T1000 (cell line): Measurements from ENCODE around the gene CNP.

Experiments
- DNase-seq: peaks from one replicate; lab custom pipeline; 2025; ENCODE audit warnings: mixed read lengths; lab: John Stamatoyannopoulos, UW

CNP gene

DNA sequence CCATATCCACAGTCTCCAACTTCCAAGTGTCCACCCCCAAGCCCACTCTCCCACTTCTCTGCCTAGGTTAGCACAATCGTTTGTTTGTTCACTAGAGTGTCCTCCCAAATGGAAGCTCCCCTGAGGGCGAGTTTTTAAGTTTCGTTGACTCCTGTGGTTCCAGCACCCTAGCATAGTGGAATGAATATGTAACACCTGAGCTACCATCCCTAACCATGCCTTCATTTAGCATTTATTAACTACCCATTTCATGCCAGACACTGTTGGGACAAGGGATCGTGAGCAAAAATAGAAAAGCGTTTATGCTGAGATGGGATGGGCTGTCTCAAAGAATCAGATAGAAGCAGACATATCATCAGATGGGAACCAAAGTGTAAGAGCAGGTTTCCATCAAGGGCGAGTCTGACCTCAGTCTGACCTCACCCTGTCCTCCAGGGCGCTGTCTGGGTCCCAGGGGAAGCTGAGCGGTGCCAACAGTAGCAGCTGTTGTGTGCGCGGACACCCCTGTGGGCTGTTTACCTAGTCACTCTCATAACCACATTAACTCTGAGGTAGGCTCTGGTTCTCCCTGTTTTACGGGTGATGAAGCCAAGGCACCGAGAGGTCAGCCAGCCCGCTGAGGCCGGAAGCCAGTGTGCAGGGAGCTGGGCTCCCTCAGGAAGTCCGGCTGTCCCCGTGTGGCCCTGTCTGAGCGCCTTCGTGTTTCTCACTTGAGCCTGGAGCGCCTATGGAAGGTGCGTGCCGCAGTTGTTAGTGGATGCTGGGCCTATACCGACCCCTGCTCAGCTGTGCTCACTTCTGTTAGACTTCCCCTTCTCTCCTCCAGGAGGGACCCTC lies 6.2 kb downstream of the CNP start:
- no peak for DNase-seq

DNA sequence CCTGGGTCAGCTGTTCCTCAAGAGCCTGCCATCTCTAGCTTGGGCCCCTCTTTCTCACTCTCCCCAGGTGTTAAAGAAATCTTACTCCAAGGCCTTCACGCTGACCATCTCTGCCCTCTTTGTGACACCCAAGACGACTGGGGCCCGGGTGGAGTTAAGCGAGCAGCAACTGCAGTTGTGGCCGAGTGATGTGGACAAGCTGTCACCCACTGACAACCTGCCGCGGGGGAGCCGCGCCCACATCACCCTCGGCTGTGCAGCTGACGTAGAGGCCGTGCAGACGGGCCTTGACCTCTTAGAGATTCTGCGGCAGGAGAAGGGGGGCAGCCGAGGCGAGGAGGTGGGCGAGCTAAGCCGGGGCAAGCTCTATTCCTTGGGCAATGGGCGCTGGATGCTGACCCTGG lies 6.8 kb downstream of the CNP start:
- no peak for DNase-seq

DNA sequence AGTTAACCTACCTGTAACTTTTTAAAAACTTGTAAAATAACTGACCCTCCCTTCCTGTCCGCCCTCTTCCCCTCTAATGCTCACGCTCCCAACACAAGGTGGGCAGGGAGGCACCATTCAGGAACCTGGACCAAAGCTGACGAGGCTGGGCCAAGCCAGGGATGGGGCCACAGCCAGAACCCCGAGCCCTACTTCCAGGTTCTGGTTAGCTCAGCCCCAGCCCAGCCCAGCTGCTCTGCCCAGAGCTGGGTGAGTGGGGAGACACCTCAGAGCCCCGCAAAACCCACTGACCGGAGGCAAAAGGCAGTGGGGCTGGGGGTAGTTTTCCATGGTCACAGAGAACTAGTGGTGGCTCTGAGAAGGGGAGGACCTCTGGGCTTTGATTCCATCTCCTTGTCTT lies 7.4 kb downstream of the CNP start:
- no peak for DNase-seq

DNA sequence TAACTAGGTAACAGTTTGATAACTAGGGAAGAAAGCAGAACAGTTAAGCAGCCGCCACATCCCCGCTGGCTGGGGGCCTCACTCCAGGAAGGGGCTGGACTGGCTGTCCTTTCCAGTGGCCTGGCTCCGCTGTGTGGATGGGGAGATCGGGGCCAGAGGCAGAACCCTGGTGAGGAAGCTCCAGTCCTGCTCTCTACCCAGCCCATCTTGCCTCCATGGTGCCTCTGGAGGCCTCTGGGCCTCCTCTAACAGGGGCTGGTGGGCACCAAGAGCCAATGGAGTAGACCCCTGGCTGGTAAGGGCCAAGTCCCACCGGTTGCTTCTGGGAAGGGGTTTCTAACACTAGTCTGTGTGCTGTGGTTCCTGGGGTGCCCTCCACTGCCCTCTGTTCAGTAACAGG lies 8.1 kb downstream of the CNP start:
- DNase-seq = no peak

DNA sequence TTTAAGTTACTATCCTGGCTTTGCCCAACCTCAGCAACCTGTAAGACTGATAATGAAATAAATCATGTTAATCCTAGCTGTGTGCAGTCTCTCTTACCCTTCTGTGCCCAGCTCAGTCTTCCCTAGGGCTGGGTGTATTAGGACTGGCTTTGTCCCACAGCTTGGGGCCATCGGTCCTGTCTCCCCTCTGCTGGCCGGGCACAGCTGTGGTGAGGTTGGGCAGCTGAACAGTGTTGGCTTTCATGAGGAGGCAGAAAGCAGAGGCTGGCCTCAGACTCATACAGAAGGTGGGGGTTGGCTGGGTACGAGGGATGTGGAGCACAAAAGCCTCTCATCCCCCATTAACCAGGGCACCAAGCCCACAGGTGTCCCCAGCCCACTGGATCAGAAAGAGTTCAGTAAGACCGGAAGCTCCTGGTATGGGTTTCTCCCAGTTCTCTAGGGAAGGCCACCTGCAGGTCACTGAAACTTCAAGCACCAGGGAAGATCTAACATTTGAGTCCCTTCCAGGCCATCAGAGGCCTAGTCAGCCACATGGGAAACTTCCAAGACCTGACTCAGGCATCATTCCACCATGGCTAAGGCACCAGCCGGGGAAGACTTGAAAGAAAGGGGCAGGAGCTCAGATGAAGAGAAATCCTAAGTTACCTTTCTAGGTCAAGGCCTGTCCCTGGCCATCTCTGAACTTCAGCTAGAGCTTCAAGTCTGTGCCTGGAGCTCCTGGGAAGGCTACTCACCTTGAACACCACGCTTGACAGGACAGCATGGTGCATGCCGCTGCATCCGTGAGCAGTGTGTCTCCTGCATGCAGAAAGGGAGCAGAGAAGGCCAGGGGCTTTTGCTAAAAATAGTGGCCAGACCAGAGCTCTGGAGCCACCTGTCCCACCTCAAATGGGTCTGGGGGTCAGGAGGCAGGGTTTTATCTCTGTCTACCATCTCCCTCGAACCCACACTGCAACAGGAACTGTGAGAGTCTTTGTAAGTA lies 8.8 kb downstream of the CNP start:
- no peak for DNase-seq

DNA sequence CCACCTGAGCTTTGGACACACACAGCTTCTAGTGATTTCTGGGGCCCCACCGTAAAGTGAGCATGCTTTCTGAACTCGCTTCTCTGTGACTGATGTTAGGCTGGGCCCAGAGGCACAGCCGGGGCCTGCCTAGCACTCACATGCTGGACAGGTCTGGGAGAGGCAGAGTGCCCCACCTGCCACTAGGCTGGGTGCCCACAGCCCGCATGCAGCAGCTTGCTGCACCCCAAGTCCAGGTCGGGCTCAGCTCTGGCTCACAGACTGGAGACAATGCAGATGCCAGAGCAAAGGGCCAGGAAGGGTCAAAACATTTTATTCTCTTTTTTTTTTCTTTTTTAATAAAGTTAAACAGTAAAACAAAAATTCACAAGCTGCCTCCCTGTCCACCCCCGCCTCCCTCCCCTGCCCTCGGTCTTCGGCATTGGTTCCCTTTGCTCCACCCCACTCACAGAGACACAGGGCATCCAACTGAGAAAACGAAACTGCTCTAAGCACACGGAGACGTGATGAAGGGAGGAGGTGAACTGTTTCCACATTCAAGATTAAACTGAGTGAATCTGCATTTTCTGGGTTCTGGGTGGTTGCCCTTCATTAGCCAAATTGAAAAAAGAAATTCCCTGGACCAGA lies 9.7 kb downstream of the CNP start:
- no peak for DNase-seq

DNA sequence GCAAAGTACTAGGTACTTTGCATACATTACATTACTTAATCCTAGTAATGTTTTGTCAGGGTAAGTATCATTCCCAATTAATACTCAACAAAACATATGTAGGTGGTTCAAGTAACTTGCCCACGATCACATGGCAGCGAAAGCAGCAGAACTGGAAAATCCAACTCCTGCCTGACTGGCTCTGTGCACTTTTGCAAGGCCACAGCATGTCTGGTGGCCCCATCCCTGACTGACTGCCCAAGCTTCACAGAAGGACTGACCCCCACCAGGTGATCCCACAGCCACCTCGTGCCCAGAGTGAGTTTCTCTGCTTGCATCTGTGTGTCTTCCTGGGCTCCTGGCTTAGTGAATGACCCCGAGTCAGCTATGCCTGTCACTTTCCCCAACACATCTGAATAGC lies 11.4 kb downstream of the CNP start:
- DNase-seq = no peak

DNA sequence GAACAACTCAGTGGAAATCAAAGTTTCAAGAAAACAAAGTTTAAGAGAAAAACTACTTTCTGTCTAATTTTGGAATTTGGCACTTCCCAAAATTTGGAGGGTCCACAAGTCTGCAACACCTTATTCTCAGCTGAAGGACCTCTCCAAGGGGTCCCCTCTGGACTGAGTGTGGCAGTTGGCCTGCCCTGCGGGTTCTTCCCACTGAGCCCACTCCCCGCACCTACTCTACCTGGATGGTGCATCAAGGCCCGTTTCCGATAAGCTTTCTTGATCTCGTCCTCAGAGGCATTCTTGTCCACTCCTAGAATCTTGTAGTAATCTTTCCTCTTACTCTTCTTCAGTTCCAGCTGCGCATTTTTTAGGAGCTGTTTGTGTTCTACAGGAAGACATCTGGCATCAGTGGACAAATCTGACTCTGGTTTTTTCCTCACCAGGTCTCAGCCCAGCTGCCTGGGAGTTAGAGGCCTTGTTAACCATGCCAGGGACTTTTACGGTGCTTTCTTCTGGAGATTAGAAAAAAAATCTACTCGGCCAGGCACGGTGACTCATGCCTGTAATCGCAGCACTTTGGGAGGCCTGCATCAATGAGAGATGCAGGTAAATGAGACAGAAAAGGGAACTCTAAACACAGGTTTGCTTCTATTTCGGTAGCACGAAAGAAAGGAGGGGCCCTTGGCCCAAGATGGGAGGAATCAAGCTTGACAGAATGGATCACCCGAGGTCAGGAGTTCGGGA lies 15.6 kb downstream of the CNP start:
- DNase-seq = no peak

DNA sequence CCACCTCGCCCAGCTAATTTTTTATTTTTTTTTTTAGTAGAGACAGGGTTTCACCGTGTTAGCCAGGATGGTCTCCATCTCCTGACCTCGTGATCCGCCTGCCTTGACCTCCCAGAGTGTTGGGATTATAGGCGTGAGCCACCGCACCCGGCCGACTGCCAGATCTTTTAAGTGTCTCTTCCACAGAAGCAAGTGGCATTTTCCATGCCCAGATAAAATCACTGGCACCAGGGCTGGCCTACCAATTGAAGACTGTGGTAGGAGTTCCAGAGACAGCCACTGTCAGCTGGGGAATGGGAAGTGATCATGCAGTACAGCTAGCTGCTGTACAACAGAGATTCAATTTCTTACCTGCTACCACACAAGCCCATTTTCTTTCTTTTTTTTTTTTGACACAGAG lies 17.9 kb downstream of the CNP start:
- DNase-seq = no peak

DNA sequence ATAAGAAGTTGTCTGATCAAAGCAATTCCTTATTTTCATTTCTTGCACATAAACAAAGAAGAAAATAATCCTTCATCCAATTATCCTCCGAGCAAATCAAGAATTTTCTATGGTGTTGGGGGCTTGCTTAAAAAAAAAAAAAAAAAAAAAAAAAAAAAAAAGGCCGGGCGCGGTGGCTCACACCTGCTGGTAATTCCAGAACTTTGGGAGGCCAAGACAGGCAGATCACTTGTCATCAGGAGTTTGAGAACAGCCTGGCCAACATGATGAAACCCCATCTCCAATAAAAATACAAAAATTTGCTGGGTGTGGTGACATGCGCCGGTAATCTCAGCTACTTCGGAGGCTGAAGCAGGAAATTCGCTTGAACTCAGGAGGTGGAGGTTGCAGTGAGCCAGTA lies 19.3 kb downstream of the CNP start:
- DNase-seq = no peak

DNA sequence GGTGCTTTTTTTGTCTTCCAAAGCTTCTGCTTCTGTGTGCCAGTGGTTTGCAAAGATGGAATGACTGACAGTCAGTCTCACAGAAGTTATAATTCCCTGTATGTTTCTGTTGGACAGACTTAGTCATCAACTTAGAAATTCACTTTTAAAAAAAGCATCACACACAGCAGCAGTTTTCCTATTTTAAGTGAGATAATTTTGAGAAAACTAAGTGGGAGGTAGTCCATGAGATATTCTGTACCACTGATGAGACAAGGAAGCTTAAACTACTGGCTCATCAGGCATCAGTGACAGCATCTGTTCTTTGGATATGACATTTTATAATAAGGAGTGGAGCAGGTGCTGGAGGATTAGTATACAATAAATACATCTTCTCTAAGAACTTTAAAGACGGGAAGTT lies 20.0 kb downstream of the CNP start:
- DNase-seq = no peak

DNA sequence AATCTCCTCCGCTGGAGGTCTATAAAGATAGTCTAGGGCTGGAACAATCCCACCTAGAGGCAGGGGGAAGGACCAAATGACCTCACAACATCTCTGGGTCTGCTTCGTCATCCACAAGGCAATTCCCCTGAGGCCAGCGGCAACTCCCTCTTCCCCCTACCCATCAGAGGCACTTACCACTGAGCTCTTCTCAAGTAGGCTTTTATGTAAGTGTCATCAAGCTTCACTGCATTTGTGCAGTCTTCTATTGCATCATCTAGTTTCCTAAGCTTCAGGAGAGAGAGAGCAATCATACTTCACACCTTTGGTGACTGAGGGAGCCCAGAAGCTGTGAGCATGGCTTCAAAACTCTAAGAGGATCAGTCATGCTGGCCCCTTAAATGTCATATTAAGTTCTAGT lies 21.0 kb downstream of the CNP start:
- DNase-seq = no peak

DNA sequence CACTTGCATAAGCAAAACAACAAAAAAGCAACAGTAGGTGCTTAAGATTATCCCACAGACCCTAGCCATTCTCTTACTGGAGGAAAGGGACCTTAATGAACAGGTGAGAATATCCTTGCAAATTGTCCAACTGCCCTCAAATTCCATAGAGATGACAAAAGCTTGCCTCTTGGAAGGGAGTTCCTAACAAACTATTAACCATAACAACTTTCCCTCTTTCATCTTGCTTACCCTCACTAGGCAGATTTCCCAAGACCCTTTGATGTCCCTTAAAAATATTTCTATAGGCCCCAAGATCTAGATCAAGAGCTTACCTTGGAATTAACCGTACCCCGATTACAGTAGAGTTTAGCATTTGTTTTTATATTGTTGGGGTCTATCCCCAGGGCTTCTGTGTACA lies 21.8 kb downstream of the CNP start:
- no peak for DNase-seq

DNA sequence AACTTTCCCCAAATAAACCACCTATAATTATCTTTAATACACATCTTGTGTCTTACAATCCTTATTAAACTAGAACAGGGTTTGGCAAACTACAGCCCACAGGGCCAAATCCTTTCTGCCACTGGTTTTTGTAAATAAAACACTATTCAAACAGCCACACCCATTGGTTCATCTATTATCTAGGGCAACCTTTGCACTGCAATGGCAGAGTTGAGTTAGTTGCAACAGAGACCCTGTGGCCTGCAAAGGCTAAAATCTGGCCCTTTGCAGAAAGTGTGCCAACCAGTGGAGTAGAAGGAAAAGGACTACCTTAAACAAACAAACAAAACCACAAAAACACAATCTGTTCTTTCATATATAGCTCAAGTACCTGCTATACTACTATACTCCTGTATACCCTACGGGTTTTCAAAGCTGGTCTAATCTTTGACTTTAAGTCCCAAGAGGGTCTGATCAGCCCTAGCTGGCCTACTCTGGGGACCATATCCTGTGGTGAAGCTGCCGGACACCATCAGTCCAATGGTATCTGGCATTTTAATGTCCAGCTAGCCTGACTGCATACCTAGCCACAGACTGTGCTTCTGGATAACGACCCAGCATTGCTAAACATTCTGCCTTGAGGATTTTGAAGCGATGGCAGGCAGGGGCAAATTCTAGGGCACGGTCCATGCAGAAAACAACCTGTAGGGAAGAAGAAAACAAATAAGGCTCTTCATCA lies 23.3 kb downstream of the CNP start:
- no peak for DNase-seq

DNA sequence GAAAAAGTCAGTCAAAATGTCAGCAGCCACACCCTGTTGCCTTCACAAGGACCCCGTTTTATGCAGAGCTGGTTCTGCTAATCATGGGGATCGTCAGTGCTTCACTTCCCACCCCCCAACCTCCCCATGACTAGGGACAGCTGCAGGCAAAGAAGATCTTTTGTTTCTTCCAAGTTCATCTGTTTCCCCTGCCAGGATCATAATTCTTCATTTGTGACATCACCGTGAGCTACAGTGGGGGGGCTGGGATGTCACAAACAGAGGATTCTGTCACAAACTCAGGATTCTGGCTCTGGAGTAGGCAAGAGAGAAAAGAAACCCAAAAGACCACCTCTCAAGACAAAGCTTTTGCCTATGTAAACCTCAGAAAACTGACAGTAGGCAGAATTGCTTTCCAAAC lies 26.0 kb downstream of the CNP start:
- no peak for DNase-seq

DNA sequence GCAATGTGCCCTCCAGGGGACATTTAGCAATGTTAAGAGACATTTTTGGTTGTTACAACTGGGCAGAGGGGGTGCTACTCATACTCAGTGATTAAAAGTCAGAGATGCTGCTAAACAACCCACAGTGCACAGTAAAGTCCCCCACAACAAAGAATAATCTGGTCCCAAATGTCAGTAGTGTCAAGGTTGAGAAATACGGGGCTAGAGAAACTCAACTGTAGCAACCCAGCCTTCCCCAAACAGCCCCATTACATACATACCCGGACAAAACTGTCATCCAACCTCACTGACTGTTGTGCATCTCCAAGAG lies 30.2 kb downstream of the CNP start:
- DNase-seq = no peak

DNA sequence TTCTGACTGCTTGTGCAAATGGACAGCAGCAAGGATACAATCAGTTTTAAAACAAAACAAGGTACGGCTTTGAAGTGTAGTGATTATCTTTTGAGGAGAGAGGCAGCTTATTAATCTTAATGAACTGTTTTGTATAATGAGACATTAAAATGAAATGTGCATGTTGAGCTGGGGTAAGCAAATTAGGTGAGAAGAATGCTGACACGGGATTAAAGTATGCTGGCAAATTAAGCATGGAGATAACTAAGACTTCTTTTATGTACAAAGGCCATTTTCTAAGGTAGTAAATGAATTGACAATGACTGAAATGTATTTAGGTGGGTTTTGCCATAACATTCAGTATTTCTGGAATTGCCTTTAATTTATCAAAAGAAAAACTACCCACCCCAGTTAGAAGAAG lies 31.9 kb downstream of the CNP start:
- DNase-seq = no peak

DNA sequence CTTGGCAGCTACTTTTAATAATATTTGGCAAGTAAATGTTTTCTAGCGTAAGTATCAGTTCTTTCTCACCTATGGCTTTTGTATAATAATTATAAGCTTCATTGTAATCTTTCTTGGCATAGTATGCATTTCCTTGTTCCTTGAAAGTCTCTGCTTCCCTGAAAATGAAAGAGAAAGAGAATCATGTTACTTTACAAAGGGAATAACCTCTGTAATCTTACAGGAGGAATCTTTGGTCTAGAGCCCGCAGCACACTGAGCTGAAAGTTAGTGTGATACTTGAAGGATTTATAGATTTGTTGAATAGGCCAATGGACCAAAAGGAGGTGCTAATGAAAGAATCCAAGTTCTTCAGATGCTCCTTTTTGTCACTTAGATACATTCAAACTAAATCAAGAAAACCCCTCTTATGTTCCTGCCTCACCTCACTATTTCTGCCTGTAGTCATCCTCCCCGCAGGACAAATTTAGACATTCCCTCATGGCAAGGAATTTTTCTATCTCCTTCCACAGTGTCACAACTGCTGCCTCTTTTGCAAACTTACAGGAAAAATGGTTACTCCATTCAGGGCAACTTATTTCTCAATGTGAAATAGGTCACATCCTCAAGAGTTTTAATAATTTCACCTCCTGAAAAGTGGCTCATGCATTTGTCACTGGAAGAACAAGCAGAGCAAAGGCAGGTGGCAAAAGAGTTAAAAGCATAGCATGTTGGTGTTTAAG lies 34.0 kb downstream of the CNP start:
- DNase-seq = no peak

DNA sequence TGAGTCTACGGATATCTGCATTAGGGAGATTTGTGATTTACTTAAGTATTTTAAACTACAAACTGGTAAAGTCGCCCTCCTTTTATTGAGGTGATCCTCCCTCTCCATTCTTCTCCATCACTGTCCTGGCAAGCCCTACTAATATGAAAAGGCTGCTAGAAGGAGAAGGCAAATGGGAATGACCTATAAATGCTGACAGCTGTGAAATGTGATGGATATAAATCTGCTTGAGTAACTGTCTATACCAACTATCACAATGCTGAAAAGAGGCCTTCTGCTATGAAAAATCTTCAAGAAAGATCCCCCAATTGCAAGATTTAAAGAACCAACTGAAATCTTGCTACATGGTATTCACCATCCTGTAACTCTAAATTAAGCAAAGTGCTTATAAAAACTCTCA lies 35.1 kb downstream of the CNP start:
- DNase-seq = no peak

DNA sequence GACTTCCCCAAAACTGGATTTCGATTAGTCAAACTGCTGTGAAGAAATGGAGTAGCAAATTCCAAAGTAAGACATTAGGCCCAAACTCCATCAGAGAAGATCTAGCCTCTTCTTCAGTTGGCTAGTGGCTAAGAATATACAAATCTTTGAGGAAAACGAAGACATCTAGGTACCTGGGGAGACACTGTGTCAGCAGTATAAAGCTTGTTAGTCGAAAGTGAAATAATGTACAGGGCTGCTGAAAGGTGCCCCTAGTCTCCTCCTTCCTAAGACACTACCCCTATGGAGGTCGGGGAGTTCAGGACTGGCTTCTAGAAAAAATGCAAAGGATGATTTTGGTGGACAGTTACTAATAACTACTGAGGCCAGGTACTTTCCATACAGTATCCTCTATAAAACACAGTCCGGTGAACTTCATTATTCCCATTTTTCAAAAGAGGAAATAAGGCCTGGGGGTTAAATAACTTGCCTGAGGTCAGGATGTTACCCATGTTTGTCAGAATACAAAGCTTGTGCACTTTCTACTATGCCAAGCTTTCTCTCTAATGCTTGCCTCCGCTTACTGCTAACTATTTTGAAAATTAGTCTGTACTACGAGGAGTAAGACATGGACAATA lies 35.7 kb downstream of the CNP start:
- no peak for DNase-seq
